ENCODE data around the gene KRT82. TPM values are rescaled to one million over a fixed set of nuclear protein-coding genes. Genes with fewer than 3 reads are reported as not detected.

Gene KRT82
- total RNA-seq, 2 donors from 2014 or later = not detected

GRCh38 chr12:52426034-52426433 is 19.9 kb upstream of the KRT82 start:
- ATAC-seq (ENCODE audit: insufficient number of reproducible peaks, low FRiP score, low read depth) = no peak
- H3K27ac ChIP-seq = no peak overlapping the region

GRCh38 chr12:52425466-52425865 is 19.3 kb upstream of the KRT82 start:
- Histone ChIP-seq H3K9me3 (no peaks in the 10 kb centered on the region), H3K4me1 (ENCODE audit: control insufficient read depth in 1 of 2, low read depth in 2 of 2) (no peaks in the 10 kb centered on the region), H3K36me3 (no peaks in the 10 kb centered on the region), H3K27ac (no peak overlapping the region), H3K4me3 (no peak overlapping the region), H3K27me3 (replicated peaks; ENCODE audit: insufficient read depth) (no peaks in the 10 kb centered on the region)
- no peak for DNase-seq (ENCODE audit: low spot score)
- no peak for TF ChIP-seq CTCF (IDR thresholded peaks at IDR 0.05)
- no peak for ATAC-seq (ENCODE audit: insufficient number of reproducible peaks, low FRiP score, low read depth)

More at GRCh38 chr12:52426034-52426433, 19.9 kb upstream of the KRT82 start:
- DNase-seq (ENCODE audit: low spot score) = no peak
- TF ChIP-seq CTCF (IDR thresholded peaks at IDR 0.05) = no peak
- Histone ChIP-seq H3K27me3 (replicated peaks; ENCODE audit: insufficient read depth) (no peaks in the 10 kb centered on the region), H3K36me3 (no peaks in the 10 kb centered on the region), H3K9me3 (no peaks in the 10 kb centered on the region), H3K4me3 (no peak overlapping the region), H3K4me1 (ENCODE audit: control insufficient read depth in 1 of 2, low read depth in 2 of 2) (no peaks in the 10 kb centered on the region)

- Histone ChIP-seq H3K4me1 (ENCODE audit: control insufficient read depth in 1 of 2, low read depth in 2 of 2) (no peaks in the 10 kb centered on the region), H3K36me3 (no peaks in the 10 kb centered on the region), H3K4me3 (no peak overlapping the region), H3K27me3 (replicated peaks; ENCODE audit: insufficient read depth) (no peaks in the 10 kb centered on the region), H3K27ac (no peak overlapping the region), H3K9me3 (no peaks in the 10 kb centered on the region)
- TF ChIP-seq CTCF (IDR thresholded peaks at IDR 0.05) = no peak
- no peak for ATAC-seq (ENCODE audit: insufficient number of reproducible peaks, low FRiP score, low read depth)
- DNase-seq (ENCODE audit: low spot score) = no peak
Observed at GRCh38 chr12:52423661-52424500, 17.7 kb upstream of the KRT82 start.

- no peaks in the 10 kb centered on the region for H3K36me3 ChIP-seq
- no peaks in the 10 kb centered on the region for H3K9me3 ChIP-seq
- H3K4me3 ChIP-seq = no peak overlapping the region
- DNase-seq (ENCODE audit: low spot score) = no peak
- no peaks in the 10 kb centered on the region for H3K27me3 ChIP-seq (replicated peaks; ENCODE audit: insufficient read depth)
- H3K27ac ChIP-seq = no peak overlapping the region
- H3K4me1 ChIP-seq (ENCODE audit: control insufficient read depth in 1 of 2, low read depth in 2 of 2) = no peaks in the 10 kb centered on the region
- ATAC-seq (ENCODE audit: insufficient number of reproducible peaks, low FRiP score, low read depth) = no peak
- TF ChIP-seq CTCF (IDR thresholded peaks at IDR 0.05) = no peak
Observed at GRCh38 chr12:52423035-52423434, 16.9 kb upstream of the KRT82 start.

GRCh38 chr12:52419656-52420055 is 13.5 kb upstream of the KRT82 start:
- Histone ChIP-seq H3K36me3 (no peaks in the 10 kb centered on the region), H3K9me3 (no peaks in the 10 kb centered on the region), H3K27ac (no peak overlapping the region), H3K4me3 (no peak overlapping the region), H3K27me3 (replicated peaks; ENCODE audit: insufficient read depth) (no peaks in the 10 kb centered on the region), H3K4me1 (ENCODE audit: control insufficient read depth in 1 of 2, low read depth in 2 of 2) (no peaks in the 10 kb centered on the region)
- DNase-seq (ENCODE audit: low spot score) (no peak), ATAC-seq (ENCODE audit: insufficient number of reproducible peaks, low FRiP score, low read depth) (no peak)
- TF ChIP-seq CTCF (IDR thresholded peaks at IDR 0.05) = no peak

Data from thoracic aorta (tissue), 2 donors.